ENCODE results near the gene ECHS1.
"Not testable (repeated sequence)": the region's sequence is repeated elsewhere in the genome, so short reads cannot be mapped to it uniquely, and the experiment has no call there.

The ECHS1 gene

GRCh38 chr10:133378251-133379096 is 5.3 kb upstream of the ECHS1 start:
- DNase-seq (ENCODE audit: low spot score), result no peak

DNA sequence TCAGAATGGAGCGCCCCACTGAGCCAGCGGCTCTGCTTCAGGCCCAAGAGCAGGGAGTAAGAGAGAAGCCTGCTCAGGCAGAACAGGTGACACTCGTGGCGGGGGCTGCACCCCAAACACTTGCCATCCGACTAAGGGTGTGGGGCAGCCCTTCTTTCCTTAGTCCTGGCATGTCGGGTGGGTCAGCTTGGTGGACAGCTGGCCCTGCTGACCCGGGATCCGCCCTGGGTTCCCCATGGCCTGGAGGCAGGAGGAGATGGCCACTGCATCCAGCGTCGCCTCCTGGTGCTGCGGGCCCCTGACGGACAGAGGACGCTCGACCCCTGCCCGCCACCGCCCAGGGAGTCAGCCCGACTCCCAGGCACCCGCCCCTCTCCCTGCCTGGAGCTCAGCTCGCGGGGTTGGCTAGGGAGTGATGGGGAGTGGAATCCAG is 4.7 kb upstream of the ECHS1 start:
- no peak for DNase-seq (ENCODE audit: low spot score)

- DNase-seq (ENCODE audit: low spot score), result no peak
These were observed 4.1 kb upstream of the ECHS1 start for GRCh38 chr10:133377025-133377817.

GRCh38 chr10:133376183-133376582 is 3.0 kb upstream of the ECHS1 start:
- not testable (repeated sequence) for DNase-seq (ENCODE audit: low spot score)

DNA sequence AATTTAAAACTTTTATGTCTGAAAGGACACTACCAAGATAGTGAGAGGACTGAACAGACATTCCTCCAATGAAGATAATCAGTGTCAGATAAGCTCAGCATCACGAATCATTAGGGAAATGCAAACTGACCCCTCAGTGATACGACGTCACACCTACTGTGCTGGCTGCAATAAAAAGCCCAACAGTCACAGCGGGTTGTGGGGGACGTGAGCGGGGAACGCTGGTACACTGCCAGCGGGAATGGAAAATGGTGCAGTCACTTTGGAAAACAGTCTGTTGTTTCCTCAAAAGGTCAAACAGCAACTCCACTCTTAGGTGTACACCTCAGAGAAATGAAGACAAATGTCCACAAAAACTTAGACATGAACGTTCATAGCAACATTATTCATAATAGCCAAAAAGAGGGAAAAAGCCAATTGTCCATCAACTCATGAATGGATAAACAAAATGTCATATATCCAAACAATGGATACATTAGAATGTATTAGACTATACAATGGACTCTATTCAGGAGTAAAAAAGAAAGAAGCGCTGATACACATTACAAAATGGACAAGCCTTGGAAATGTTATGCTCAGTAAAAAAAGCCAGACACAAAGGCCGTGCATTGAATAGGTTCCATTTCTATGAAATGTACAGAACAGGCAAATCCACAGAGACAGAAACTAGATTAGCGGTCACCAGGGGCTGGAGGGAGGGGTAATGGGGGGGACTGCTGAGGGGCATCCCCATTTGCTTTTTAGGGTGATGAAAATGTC is 2.4 kb upstream of the ECHS1 start:
- DNase-seq (ENCODE audit: low spot score), result no peak

GRCh38 chr10:133372507-133372906 is 647 bp downstream of the ECHS1 start:
- no peak for DNase-seq (ENCODE audit: low spot score)

DNA sequence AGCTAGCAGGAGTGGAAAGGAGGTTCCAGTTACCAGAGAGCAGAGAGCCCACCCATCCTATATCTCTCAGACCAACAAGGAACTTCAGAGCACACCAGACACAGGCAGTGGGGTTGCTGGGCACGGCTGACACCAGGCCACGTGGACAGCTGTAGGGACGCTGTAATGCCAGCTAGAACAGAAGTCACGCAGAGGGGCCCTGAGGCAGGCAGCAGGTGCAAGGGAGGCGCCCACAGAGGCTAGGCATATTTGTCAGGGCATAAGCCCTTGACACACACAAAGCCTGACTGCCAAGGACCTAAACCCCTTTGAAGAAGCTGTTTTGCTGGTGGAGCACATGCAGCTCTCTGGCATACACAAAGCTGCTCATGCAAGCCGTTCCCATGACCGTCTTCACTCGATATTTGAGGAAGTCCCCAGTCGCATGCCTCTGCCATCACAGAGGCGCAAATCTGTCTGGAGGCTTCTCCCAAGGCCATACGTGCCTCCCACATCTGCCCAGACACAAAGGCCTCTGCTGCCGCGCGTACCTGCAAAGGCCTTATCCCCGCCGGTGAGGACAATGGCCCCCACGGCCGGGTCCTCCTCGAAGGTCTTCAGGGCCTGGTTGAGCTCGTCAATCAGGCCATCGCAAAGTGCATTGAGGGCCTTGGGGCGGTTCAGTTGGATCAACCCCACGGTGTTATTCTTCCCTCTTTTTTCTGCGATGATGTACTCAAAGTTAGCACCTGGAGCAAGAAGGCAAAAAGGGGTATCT is 2.9 kb downstream of the ECHS1 start:
- no peak for DNase-seq (ENCODE audit: low spot score)

DNA sequence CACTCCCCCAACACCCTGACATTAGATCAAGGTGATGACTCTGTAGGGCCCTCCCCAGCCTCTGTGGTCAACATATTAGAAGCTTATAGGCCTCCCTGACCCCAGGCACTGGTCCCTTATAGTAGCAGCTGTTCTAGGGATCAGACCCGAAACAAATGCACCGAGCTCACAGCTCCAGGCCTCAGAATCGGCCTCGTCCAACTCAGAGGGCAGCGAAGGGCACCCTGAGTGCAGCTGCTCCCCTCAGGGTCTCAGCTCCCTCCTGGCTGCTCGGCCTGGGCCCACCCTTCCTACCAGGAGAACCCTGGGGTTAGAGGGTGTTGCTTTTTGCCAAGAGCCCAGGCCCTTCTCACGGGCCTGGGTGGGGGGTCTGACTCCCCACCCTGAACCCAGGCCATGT is 5.0 kb downstream of the ECHS1 start:
- no peak for DNase-seq (ENCODE audit: low spot score)

DNA sequence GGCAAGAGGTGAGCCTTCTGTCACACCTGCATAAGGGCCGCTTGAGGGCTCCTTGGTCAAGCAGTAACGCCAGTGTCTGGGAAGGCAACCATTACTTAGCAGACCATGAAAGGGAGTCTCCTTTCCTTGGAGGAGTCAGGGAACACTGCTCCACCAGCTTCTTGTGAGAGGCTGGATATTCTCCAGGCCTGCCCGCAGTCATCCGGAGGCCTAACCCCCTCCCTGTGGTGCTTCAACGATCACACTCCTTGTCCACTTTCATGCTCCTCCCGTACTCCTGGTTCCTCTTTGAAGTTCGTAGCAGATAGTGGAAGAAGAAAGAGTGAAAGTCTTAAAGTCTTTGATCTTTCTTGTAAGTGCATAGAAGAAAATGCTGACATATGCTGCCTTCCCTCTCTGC is 5.7 kb downstream of the ECHS1 start:
- DNase-seq (ENCODE audit: low spot score), result not testable (repeated sequence)

- no peak for DNase-seq (ENCODE audit: low spot score)
These were observed 6.4 kb downstream of the ECHS1 start for GRCh38 chr10:133366751-133367150.

DNA sequence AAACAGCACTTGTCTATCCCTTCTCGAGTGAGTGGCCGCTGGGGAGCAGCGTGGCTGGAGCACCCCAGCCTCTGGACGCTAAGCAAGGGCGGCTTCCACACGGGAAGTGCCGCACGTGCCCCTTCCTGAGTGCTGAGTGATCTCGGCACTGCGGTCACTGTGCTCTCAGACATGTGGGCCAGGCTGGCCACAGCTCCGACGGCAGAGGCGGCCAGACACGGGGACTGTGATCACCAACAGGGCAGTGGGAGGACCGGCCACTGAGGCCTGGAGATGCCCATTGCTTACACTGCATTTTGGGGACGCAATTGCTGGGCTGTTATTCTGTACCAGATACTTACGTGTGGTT is 7.0 kb downstream of the ECHS1 start:
- no peak for DNase-seq (ENCODE audit: low spot score)

DNA sequence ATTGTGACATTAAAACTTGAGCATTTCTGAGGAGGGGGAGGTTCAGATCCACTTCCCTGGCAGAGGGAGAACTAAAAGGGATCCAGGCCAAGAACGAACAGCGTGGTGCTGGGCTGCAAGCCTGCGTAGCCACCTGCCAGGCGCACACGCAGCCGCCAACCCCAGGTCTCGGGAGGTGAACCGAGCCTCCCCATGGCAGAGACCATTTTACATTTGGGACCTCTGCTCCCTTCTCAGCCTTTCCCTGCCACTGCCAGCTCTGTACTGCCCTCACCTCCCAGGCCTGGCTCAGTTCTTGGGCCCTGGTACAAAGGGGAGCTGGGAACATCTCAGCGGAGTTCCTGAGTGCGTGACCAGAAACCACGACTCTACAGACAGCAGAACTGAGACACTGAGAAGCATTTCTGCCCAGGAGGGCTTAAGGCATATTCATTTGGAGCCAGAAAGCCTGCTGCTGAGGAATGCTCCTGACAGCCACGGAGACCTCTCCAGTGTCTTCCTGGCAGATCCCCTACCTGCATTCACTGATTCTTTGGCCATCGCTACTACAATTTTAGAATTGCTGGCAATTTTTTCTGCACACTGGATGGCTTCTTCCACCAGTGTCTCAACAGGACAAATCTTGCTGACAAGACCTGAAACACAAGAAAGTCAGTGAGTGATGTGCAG is 7.6 kb downstream of the ECHS1 start:
- no peak for DNase-seq (ENCODE audit: low spot score)

DNA sequence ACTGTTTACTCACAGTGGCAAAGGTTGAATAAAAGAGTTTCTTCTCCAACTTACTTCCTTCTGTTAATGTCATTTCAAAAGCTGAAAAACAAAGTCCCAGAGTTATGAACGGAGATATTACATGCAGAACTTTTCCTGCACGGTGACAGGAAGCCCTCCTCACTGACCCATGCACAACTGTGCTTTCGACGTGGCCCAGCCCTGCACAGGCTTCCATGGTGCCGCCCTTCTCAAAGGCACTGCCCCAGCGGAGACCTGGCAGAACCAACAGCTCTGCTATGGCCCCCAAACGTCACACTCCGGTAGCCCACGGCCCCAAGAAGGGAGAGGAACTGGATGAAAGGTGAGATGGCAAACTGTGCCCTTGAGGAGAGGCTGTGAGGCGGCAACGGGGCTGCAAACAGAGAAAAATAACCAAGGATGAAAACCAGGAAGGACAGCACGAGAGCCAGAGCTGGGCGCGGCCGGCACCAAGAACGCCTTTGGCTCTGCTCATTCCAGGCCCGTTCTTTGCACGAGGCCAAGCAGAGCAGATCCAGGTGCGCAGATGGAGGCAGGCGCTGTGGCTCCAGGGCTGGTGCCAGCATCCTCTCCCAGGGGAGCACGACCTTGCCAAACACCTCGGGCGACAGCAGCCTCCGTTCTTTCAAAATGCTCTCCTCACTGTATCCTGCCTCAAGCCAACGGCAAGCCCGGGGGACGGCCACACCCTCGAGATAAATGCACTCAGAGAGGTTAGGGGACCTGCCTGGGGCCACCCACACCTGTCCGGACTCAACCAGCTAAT is 8.3 kb downstream of the ECHS1 start:
- no peak for DNase-seq (ENCODE audit: low spot score)

GRCh38 chr10:133362846-133363245 is 10.3 kb downstream of the ECHS1 start:
- DNase-seq (ENCODE audit: low spot score), result no peak

GRCh38 chr10:133361773-133362441 is 11.2 kb downstream of the ECHS1 start:
- no peak for DNase-seq (ENCODE audit: low spot score)

GRCh38 chr10:133361227-133361626 is 11.9 kb downstream of the ECHS1 start:
- no peak for DNase-seq (ENCODE audit: low spot score)

- DNase-seq (ENCODE audit: low spot score), result no peak
These were observed 13.1 kb downstream of the ECHS1 start for GRCh38 chr10:133359972-133360610.

GRCh38 chr10:133359554-133359971 is 13.6 kb downstream of the ECHS1 start:
- DNase-seq (ENCODE audit: low spot score), result no peak

- no peak for DNase-seq (ENCODE audit: low spot score)
These were observed 14.2 kb downstream of the ECHS1 start for GRCh38 chr10:133358925-133359310.

Measured in NAMALWA (cell line).